T-helper 1 cell treated with Interleukin-12 subunit alpha and Interleukin-12 subunit beta and Interleukin-4 antibody, amounts not matched to agents 30 μg/mL and 1 μg/mL, for 36 hours (primary cell): ENCODE data around the gene PRKAA1.
"Not testable (repeated sequence)": the region's sequence is repeated elsewhere in the genome, so short reads cannot be mapped to it uniquely, and the experiment has no call there.

ENCODE experiments used
- H3K27ac Mint-ChIP-seq: one replicate; pipeline ENCODE4 v1.8.0; 2021; ENCODE audit warnings: mild to moderate bottlenecking, mixed read lengths
- H3K27me3 Mint-ChIP-seq: one replicate; pipeline ENCODE4 v1.8.0; 2021; ENCODE audit warnings: low read depth, mixed read lengths
- H3K36me3 Mint-ChIP-seq: one replicate; pipeline ENCODE4 v1.8.0; 2021; ENCODE audit warnings: low read depth, mixed read lengths
- H3K4me1 Mint-ChIP-seq: one replicate; pipeline ENCODE4 v1.8.0; 2021; ENCODE audit warnings: low read depth, mixed read lengths
- H3K4me3 Mint-ChIP-seq: one replicate; pipeline ENCODE4 v1.8.0; 2021; ENCODE audit warnings: mild to moderate bottlenecking, moderate library complexity, mixed read lengths
- H3K9me3 Mint-ChIP-seq: one replicate; pipeline ENCODE4 v1.8.0; 2021; ENCODE audit warnings: mixed read lengths

Gene PRKAA1

DNA sequence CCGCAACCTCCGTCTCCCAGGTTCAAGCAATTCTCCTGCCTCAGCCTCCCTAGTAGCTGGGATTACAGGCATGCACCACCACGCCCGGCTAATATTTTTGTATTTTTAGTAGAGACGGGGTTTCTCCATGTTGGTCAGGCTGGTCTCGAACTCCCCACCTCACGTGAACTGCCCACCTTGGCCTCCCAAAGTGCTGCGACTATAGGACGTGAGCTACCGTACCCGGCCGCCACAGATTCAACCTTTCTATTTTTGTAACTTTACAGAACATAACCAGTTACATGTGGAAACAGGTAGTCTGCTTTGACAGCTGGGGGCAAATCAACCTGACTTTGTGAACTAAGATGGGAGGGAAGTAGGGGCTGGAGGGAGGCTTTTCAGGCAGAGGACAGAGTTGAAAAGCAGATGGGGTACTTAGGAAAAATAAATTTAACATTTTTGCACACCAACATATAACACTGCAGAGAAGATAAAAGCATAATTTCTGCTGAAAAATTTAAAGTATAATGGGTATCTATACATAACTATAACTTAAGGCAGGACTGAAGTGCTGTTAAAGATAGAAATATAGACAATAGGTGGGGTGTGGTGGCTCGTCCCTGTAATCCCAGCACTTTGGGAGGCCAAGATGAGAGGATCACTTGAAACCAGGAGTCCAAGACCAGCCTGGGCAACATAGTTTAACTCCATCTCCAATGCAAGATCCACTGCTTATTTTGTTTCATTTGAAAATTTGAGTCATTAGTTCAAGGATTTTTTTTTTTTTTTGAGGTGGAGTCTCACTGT lies 31.8 kb upstream of the PRKAA1 start:
- H3K36me3 Mint-ChIP-seq: peaks cover 72% of the 10 kb centered on the region
- H3K27ac Mint-ChIP-seq: no peak overlapping the region
- no peaks in the 10 kb centered on the region for H3K27me3 Mint-ChIP-seq
- H3K4me1 Mint-ChIP-seq: peaks cover 46% of the 10 kb centered on the region
- no peaks in the 10 kb centered on the region for H3K9me3 Mint-ChIP-seq
- H3K4me3 Mint-ChIP-seq: no peak overlapping the region

DNA sequence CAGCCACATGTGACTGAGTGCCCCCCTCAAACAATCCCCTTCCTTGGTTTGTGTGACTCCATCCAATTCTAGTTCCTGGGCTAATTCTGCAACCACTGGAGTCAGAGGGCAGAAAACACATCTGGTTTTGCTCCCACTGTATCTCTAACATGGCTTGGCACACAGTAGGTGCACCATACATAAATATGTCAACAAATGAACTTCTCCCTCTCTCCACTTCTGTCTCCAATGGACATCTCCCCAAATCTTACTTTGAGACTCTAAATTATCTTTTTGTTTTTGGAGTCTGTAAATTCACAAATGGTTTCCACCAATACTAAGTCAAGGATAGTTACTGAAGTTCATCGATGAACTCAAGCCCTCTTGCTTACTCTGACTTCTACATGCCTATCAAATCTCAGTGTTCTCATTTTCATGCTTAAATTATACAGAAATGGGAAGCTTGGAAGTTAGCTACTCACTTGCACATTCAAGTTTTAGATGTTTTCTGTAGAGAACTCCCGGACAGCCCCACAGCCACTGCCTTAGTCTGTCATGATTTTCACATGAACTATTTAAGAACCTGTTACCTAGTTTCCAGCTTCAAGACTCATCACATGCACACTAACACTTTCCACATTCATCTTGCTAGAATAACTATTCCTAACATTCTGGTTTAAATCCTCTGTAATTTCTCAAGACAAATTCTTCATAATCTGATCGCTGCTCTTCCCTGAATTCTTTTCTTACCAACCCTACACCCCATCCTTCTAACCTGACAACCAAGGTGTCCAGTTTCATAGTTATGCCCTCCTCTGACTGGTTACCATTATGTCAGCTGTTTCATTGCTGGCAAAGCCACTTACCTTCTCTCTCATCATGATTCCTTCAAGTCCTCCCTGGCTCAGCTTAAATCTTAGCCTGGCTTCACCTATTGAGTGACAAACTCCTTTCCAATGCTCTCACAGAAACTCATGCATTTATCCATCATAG lies 30.8 kb upstream of the PRKAA1 start:
- Mint-ChIP-seq H3K9me3 (no peaks in the 10 kb centered on the region), H3K4me1 (peaks cover 45% of the 10 kb centered on the region), H3K27me3 (no peaks in the 10 kb centered on the region), H3K27ac (no peak overlapping the region), H3K36me3 (peaks cover 64% of the 10 kb centered on the region), H3K4me3 (no peak overlapping the region)

DNA sequence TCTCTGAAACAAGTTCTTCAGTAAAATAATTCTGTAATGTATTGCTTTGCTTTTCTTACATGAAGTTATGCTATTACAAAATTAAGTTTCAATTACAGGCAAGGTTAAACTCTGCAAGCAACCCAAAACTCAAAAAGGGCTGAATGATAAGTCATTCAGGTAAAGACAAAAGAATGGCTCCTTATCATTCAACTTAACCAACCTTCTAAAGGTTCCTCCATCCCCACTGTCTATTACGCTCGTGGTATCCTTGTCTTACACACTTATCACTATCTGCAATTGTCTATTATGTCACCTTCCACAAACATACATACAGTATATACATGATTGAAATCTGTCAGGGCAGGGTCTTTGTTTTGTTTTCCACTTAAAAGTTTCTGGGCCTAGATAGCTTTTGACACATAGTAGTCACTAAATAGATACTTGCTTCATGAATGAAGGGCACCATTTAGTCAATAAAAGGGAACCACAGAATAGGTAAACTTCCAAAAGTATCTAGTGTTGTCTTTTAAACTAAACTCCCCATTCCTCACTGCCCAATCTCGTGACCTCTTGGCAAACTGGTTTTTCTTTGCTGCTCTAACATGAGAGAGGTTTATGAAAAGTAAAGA lies 30.0 kb upstream of the PRKAA1 start:
- H3K4me1 Mint-ChIP-seq: peaks cover 36% of the 10 kb centered on the region
- H3K9me3 Mint-ChIP-seq: no peaks in the 10 kb centered on the region
- no peak overlapping the region for H3K4me3 Mint-ChIP-seq
- H3K27ac Mint-ChIP-seq: no peak overlapping the region
- no peaks in the 10 kb centered on the region for H3K27me3 Mint-ChIP-seq
- H3K36me3 Mint-ChIP-seq: peaks cover 56% of the 10 kb centered on the region

DNA sequence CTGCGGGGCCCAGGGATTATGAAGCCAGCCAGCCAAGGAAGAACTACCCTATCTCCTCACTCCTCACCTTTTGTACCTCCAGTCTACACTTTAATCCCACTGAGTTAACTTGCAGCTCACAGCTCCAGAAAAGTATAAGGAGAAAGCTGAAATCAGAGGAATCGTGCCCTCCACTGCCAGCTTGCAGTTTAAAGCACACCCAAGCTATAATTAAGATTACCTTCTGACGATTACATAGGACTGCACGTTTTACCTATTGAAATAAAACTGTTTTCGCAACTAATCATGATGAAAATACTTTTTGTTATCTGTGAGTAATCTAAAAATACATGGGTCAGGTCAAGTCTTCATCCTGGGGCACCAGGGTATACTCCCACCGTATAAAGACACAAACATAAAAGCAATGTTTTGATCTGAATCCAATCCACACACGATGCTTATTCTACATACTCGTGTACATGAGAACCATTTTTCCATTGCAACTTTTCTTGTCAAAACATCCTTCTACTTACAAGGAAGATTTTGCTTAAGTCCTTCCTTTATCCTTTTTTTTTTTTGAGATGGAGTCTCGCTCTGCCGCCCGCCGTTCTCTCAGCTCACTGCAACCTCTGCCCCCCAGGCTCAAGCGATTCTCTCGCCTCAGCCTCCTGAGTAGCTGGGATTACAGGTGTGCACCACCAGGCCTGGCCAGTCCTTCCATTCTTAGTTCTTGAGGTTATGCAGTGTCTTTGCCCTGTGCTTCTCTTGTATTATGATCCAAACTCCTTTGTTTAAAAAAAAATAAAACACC lies 29.2 kb upstream of the PRKAA1 start:
- H3K36me3 Mint-ChIP-seq: peaks cover 52% of the 10 kb centered on the region
- peaks cover 29% of the 10 kb centered on the region for H3K4me1 Mint-ChIP-seq
- H3K27ac Mint-ChIP-seq: no peak overlapping the region
- H3K27me3 Mint-ChIP-seq: no peaks in the 10 kb centered on the region
- H3K9me3 Mint-ChIP-seq: no peaks in the 10 kb centered on the region
- no peak overlapping the region for H3K4me3 Mint-ChIP-seq

GRCh38 chr5:40826489-40827187 lies 28.5 kb upstream of the PRKAA1 start:
- Mint-ChIP-seq H3K27me3 (no peaks in the 10 kb centered on the region), H3K36me3 (peaks cover 45% of the 10 kb centered on the region), H3K4me1 (peaks cover 22% of the 10 kb centered on the region), H3K27ac (no peak overlapping the region), H3K4me3 (no peak overlapping the region), H3K9me3 (no peaks in the 10 kb centered on the region)

- H3K4me3 Mint-ChIP-seq, H3K9me3 Mint-ChIP-seq, H3K27me3 Mint-ChIP-seq, H3K27ac Mint-ChIP-seq: not testable (repeated sequence)
- peaks cover 43% of the 10 kb centered on the region for H3K36me3 Mint-ChIP-seq
- peaks cover 22% of the 10 kb centered on the region for H3K4me1 Mint-ChIP-seq
Measured at GRCh38 chr5:40825461-40826043, 27.4 kb upstream of the PRKAA1 start.

DNA sequence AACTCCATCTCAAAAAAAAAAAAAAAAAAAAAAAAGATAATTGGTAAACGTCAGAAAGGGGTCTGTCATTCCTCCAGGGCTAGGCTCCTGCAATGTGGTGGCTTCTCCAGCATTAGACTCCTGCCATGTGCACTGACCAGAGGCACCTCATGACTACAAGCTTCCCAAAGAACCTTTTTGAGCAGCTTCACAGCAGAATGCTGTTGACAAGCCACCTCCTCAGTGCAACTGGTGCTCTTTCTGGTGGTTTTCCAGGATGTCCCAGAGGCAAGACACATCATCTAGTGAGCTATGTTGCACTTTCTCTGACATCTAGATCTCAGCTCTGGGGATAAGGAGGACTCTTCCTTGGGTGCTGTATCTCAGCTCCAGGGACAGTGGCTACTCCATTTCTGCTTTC lies 25.3 kb upstream of the PRKAA1 start:
- Mint-ChIP-seq H3K9me3 (no peaks in the 10 kb centered on the region), H3K4me3 (no peak overlapping the region), H3K36me3 (peaks cover 27% of the 10 kb centered on the region), H3K27ac (no peak overlapping the region), H3K27me3 (no peaks in the 10 kb centered on the region), H3K4me1 (peaks cover 13% of the 10 kb centered on the region)

DNA sequence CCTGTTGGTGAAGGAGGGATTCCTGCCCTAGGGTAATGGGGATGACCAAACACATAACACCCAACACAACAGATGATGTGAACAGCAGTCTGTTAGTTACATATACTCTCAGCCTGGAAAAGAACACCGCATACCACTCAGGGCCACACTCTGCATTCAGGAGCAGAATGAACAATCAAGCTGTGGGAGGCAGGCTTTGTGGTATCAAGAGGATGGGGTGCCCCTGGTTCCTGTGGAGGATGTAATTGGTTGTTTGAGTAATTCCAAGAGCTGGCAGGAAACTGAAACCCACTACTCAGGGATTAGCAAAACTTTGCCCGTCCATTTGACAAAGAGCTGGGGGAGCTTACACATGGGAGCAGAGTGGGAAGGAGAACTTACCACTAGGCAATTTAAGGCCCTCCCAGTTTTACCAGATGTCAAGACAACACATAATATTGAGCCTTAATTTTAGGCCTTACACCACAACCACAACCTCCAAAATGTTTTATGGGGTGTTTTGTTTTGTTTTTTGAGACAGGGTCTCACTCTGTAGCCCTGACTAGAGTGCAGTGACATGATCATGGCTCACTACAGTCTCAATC lies 15.6 kb upstream of the PRKAA1 start:
- Mint-ChIP-seq H3K4me3 (no peak overlapping the region), H3K4me1 (peaks cover 7% of the 10 kb centered on the region), H3K9me3 (no peaks in the 10 kb centered on the region), H3K27ac (no peak overlapping the region), H3K27me3 (no peaks in the 10 kb centered on the region), H3K36me3 (no peaks in the 10 kb centered on the region)

DNA sequence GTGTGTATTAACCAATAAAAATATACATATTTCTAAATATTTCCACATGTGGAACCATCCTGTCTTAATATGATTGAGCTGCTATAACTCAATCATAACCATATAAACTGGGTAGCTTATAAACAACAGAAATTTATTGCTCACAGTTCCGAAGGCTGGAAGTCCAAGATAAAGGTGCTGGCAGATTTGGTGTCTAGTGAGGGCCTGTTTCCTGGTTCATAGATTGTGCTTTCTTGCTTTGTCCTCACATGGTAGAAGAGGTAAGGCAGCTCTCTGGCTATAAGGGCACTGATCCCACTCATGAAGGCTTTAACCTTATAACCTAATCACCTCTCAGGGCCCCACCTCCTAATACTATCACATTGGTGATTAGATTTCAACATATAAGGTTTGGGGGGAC lies 14.0 kb upstream of the PRKAA1 start:
- no peak overlapping the region for H3K4me3 Mint-ChIP-seq
- H3K27me3 Mint-ChIP-seq: no peaks in the 10 kb centered on the region
- peaks cover 10% of the 10 kb centered on the region for H3K4me1 Mint-ChIP-seq
- no peaks in the 10 kb centered on the region for H3K9me3 Mint-ChIP-seq
- no peak overlapping the region for H3K27ac Mint-ChIP-seq
- no peaks in the 10 kb centered on the region for H3K36me3 Mint-ChIP-seq

- Mint-ChIP-seq H3K36me3 (no peaks in the 10 kb centered on the region), H3K27me3 (peaks cover 19% of the 10 kb centered on the region), H3K4me1 (peaks cover 10% of the 10 kb centered on the region), H3K27ac (no peak overlapping the region), H3K4me3 (no peak overlapping the region), H3K9me3 (no peaks in the 10 kb centered on the region)
Measured at GRCh38 chr5:40801771-40802562, 3.8 kb upstream of the PRKAA1 start.

GRCh38 chr5:40799258-40799657 lies 1.1 kb upstream of the PRKAA1 start:
- H3K36me3 Mint-ChIP-seq: peaks cover 14% of the 10 kb centered on the region
- peaks cover 30% of the 10 kb centered on the region for H3K4me1 Mint-ChIP-seq
- H3K4me3 Mint-ChIP-seq: peak overlapping the region; percentile 87
- peaks cover 14% of the 10 kb centered on the region for H3K27me3 Mint-ChIP-seq
- H3K9me3 Mint-ChIP-seq: no peaks in the 10 kb centered on the region
- H3K27ac Mint-ChIP-seq: no peak overlapping the region

DNA sequence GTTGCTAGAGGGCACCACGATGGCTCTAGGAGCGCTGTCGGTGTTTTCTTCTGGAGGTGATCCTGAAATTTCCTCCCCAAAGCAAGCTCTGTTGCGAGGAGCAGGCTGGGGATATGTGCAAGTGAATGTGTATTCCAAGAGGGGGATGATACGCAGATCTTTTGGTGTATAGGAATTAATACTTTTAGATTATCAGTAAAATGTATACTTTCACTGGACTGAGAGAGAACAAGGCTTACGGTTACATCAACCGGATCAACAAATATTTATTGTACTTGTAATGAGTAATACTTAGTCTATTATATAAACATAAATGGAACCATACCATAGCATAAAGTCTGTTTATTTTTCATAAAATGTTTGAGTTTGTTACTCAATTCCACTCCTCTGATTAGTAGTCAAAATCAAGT lies 632 bp upstream of the PRKAA1 start:
- Mint-ChIP-seq H3K27me3 (peaks cover 14% of the 10 kb centered on the region), H3K9me3 (no peaks in the 10 kb centered on the region), H3K4me3 (peak overlapping the region; percentile 87), H3K4me1 (peaks cover 33% of the 10 kb centered on the region), H3K36me3 (peaks cover 14% of the 10 kb centered on the region), H3K27ac (no peak overlapping the region)
